ENCODE results near the gene P3H4.
"Not testable (repeated sequence)": the region's sequence is repeated elsewhere in the genome, so short reads cannot be mapped to it uniquely, and the experiment has no call there.

P3H4 gene

GRCh38 chr17:41793784-41794539 lies 17.8 kb downstream of the P3H4 start:
- no peak for DNase-seq (ENCODE audit: low spot score)

GRCh38 chr17:41792845-41793783 lies 18.6 kb downstream of the P3H4 start:
- peak; percentile 71 for DNase-seq (ENCODE audit: low spot score)

- DNase-seq (ENCODE audit: low spot score): no peak
These were observed 24.7 kb downstream of the P3H4 start for GRCh38 chr17:41787021-41787418.

GRCh38 chr17:41786227-41787020 lies 25.3 kb downstream of the P3H4 start, which contains the start of gene JUP:
JUP (minus strand) TSS chr17:41786711; CDS start chr17:41771854, 14,857 bp downstream.
- peak; percentile 96 for DNase-seq (ENCODE audit: low spot score)

- no peak for DNase-seq (ENCODE audit: low spot score)
These were observed 25.9 kb downstream of the P3H4 start for GRCh38 chr17:41785859-41786226.

- DNase-seq (ENCODE audit: low spot score): no peak
These were observed 26.5 kb downstream of the P3H4 start for GRCh38 chr17:41785091-41785858.

- DNase-seq (ENCODE audit: low spot score): no peak
These were observed 27.5 kb downstream of the P3H4 start for GRCh38 chr17:41784207-41784744.

GRCh38 chr17:41782142-41782541 lies 29.6 kb downstream of the P3H4 start:
- no peak for DNase-seq (ENCODE audit: low spot score)

GRCh38 chr17:41781404-41782110 lies 30.2 kb downstream of the P3H4 start:
- no peak for DNase-seq (ENCODE audit: low spot score)

GRCh38 chr17:41779954-41780353 lies 31.8 kb downstream of the P3H4 start:
- no peak for DNase-seq (ENCODE audit: low spot score)

- DNase-seq (ENCODE audit: low spot score): peak; percentile 82
These were observed 34.1 kb downstream of the P3H4 start for GRCh38 chr17:41777574-41778188.

GRCh38 chr17:41777157-41777573 lies 34.6 kb downstream of the P3H4 start:
- no peak for DNase-seq (ENCODE audit: low spot score)

- not testable (repeated sequence) for DNase-seq (ENCODE audit: low spot score)
These were observed 35.4 kb downstream of the P3H4 start for GRCh38 chr17:41776262-41776900.

- DNase-seq (ENCODE audit: low spot score): no peak
These were observed 36.1 kb downstream of the P3H4 start for GRCh38 chr17:41775394-41776226.

GRCh38 chr17:41773731-41774193 lies 38.0 kb downstream of the P3H4 start:
- no peak for DNase-seq (ENCODE audit: low spot score)

- DNase-seq (ENCODE audit: low spot score): peak; percentile 70
These were observed 38.6 kb downstream of the P3H4 start for GRCh38 chr17:41773190-41773588.

- DNase-seq (ENCODE audit: low spot score): no peak
These were observed 39.1 kb downstream of the P3H4 start for GRCh38 chr17:41772586-41773189.

GRCh38 chr17:41772218-41772585 lies 39.5 kb downstream of the P3H4 start:
- DNase-seq (ENCODE audit: low spot score): no peak
